ENCODE measurements around the gene KRT79. TPM values are rescaled to one million over a fixed set of nuclear protein-coding genes. Genes with fewer than 3 reads are reported as not detected.

Gene KRT79
- polyA plus RNA-seq, 1 donor, result not detected

- 29% methylated on average over 1 of the region's 4 CpGs for WGBS (ENCODE audit: insufficient coverage, low lambda C conversion rate)
- Histone ChIP-seq H3K4me1 (ENCODE audit: control insufficient read depth, insufficient read depth, low read length) (peaks cover 43% of the 10 kb centered on the region), H3K27ac (ENCODE audit: low read length) (peak overlapping the region; percentile 69), H3K9me3 (ENCODE audit: control insufficient read depth, low read depth, low read length) (no peaks in the 10 kb centered on the region), H3K4me3 (ENCODE audit: low read length) (peak overlapping the region; percentile 60), H3K27me3 (ENCODE audit: control insufficient read depth, insufficient read depth, low read length) (no peaks in the 10 kb centered on the region), H3K36me3 (ENCODE audit: control insufficient read depth, insufficient read depth, low read length) (no peaks in the 10 kb centered on the region)
- peak in 1 of 2 donors; percentile 76 for DNase-seq
Measured at GRCh38 chr12:52873513-52873831, 39.4 kb upstream of the KRT79 start.

GRCh38 chr12:52872644-52873389 is 38.7 kb upstream of the KRT79 start:
- DNase-seq, result peak; percentile 56 to 82
- Histone ChIP-seq H3K9me3 (ENCODE audit: control insufficient read depth, low read depth, low read length) (no peaks in the 10 kb centered on the region), H3K4me3 (ENCODE audit: low read length) (no peak overlapping the region), H3K27ac (ENCODE audit: low read length) (peak overlapping the region; percentile 69), H3K36me3 (ENCODE audit: control insufficient read depth, insufficient read depth, low read length) (no peaks in the 10 kb centered on the region), H3K4me1 (ENCODE audit: control insufficient read depth, insufficient read depth, low read length) (peaks cover 39% of the 10 kb centered on the region), H3K27me3 (ENCODE audit: control insufficient read depth, insufficient read depth, low read length) (no peaks in the 10 kb centered on the region)
- no CpG with 5 or more reads among the region's 13 CpGs for WGBS (ENCODE audit: insufficient coverage, low lambda C conversion rate)

GRCh38 chr12:52871291-52872039 is 37.4 kb upstream of the KRT79 start:
- no peak overlapping the region for H3K27ac ChIP-seq (ENCODE audit: low read length)
- no peaks in the 10 kb centered on the region for H3K27me3 ChIP-seq (ENCODE audit: control insufficient read depth, insufficient read depth, low read length)
- no peaks in the 10 kb centered on the region for H3K36me3 ChIP-seq (ENCODE audit: control insufficient read depth, insufficient read depth, low read length)
- peak in 1 of 2 donors; percentile 33 for DNase-seq
- no peak overlapping the region for H3K4me3 ChIP-seq (ENCODE audit: low read length)
- no CpG with 5 or more reads among the region's 9 CpGs for WGBS (ENCODE audit: insufficient coverage, low lambda C conversion rate)
- H3K9me3 ChIP-seq (ENCODE audit: control insufficient read depth, low read depth, low read length), result no peaks in the 10 kb centered on the region
- peaks cover 33% of the 10 kb centered on the region for H3K4me1 ChIP-seq (ENCODE audit: control insufficient read depth, insufficient read depth, low read length)

GRCh38 chr12:52870361-52871290 is 36.5 kb upstream of the KRT79 start:
- H3K4me1 ChIP-seq (ENCODE audit: control insufficient read depth, insufficient read depth, low read length), result peaks cover 33% of the 10 kb centered on the region
- no CpG with 5 or more reads among the region's 14 CpGs for WGBS (ENCODE audit: insufficient coverage, low lambda C conversion rate)
- H3K36me3 ChIP-seq (ENCODE audit: control insufficient read depth, insufficient read depth, low read length), result no peaks in the 10 kb centered on the region
- H3K27me3 ChIP-seq (ENCODE audit: control insufficient read depth, insufficient read depth, low read length), result no peaks in the 10 kb centered on the region
- H3K27ac ChIP-seq (ENCODE audit: low read length), result no peak overlapping the region
- peak; percentile 58 to 72 for DNase-seq
- H3K9me3 ChIP-seq (ENCODE audit: control insufficient read depth, low read depth, low read length), result no peaks in the 10 kb centered on the region
- no peak overlapping the region for H3K4me3 ChIP-seq (ENCODE audit: low read length)

GRCh38 chr12:52867642-52868041 is 33.5 kb upstream of the KRT79 start:
- WGBS (ENCODE audit: insufficient coverage, low lambda C conversion rate), result no CpG with 5 or more reads among the region's 9 CpGs
- Histone ChIP-seq H3K9me3 (ENCODE audit: control insufficient read depth, low read depth, low read length) (no peaks in the 10 kb centered on the region), H3K36me3 (ENCODE audit: control insufficient read depth, insufficient read depth, low read length) (no peaks in the 10 kb centered on the region), H3K27ac (ENCODE audit: low read length) (no peak overlapping the region), H3K4me3 (ENCODE audit: low read length) (no peak overlapping the region), H3K4me1 (ENCODE audit: control insufficient read depth, insufficient read depth, low read length) (peaks cover 11% of the 10 kb centered on the region), H3K27me3 (ENCODE audit: control insufficient read depth, insufficient read depth, low read length) (no peaks in the 10 kb centered on the region)
- peak in 1 of 2 donors; percentile 37 for DNase-seq

GRCh38 chr12:52867152-52867551 is 33.0 kb upstream of the KRT79 start:
- no peaks in the 10 kb centered on the region for H3K27me3 ChIP-seq (ENCODE audit: control insufficient read depth, insufficient read depth, low read length)
- H3K27ac ChIP-seq (ENCODE audit: low read length), result no peak overlapping the region
- peaks cover 6% of the 10 kb centered on the region for H3K4me1 ChIP-seq (ENCODE audit: control insufficient read depth, insufficient read depth, low read length)
- H3K9me3 ChIP-seq (ENCODE audit: control insufficient read depth, low read depth, low read length), result no peaks in the 10 kb centered on the region
- DNase-seq, result no peak
- H3K4me3 ChIP-seq (ENCODE audit: low read length), result no peak overlapping the region
- whole genome bisulfite sequencing (ENCODE audit: insufficient coverage, low lambda C conversion rate), result 80% methylated on average over 1 of the region's 5 CpGs
- no peaks in the 10 kb centered on the region for H3K36me3 ChIP-seq (ENCODE audit: control insufficient read depth, insufficient read depth, low read length)

GRCh38 chr12:52865090-52865944 is 31.2 kb upstream of the KRT79 start:
- no peak overlapping the region for H3K4me3 ChIP-seq (ENCODE audit: low read length)
- H3K27me3 ChIP-seq (ENCODE audit: control insufficient read depth, insufficient read depth, low read length), result no peaks in the 10 kb centered on the region
- no peaks in the 10 kb centered on the region for H3K9me3 ChIP-seq (ENCODE audit: control insufficient read depth, low read depth, low read length)
- no peaks in the 10 kb centered on the region for H3K36me3 ChIP-seq (ENCODE audit: control insufficient read depth, insufficient read depth, low read length)
- no peak overlapping the region for H3K27ac ChIP-seq (ENCODE audit: low read length)
- no CpG with 5 or more reads among the region's 10 CpGs for WGBS (ENCODE audit: insufficient coverage, low lambda C conversion rate)
- peaks cover 7% of the 10 kb centered on the region for H3K4me1 ChIP-seq (ENCODE audit: control insufficient read depth, insufficient read depth, low read length)
- DNase-seq, result peak; percentile 76 to 84

GRCh38 chr12:52862023-52862422 is 27.9 kb upstream of the KRT79 start:
- Histone ChIP-seq H3K27me3 (ENCODE audit: control insufficient read depth, insufficient read depth, low read length) (no peaks in the 10 kb centered on the region), H3K4me1 (ENCODE audit: control insufficient read depth, insufficient read depth, low read length) (peaks cover 14% of the 10 kb centered on the region), H3K36me3 (ENCODE audit: control insufficient read depth, insufficient read depth, low read length) (no peaks in the 10 kb centered on the region), H3K27ac (ENCODE audit: low read length) (no peak overlapping the region), H3K4me3 (ENCODE audit: low read length) (no peak overlapping the region), H3K9me3 (ENCODE audit: control insufficient read depth, low read depth, low read length) (no peaks in the 10 kb centered on the region)
- WGBS (ENCODE audit: insufficient coverage, low lambda C conversion rate), result no CpG with 5 or more reads among the region's 2 CpGs
- no peak for DNase-seq

- H3K36me3 ChIP-seq (ENCODE audit: control insufficient read depth, insufficient read depth, low read length), result no peaks in the 10 kb centered on the region
- H3K4me1 ChIP-seq (ENCODE audit: control insufficient read depth, insufficient read depth, low read length), result peaks cover 14% of the 10 kb centered on the region
- H3K27me3 ChIP-seq (ENCODE audit: control insufficient read depth, insufficient read depth, low read length), result no peaks in the 10 kb centered on the region
- H3K27ac ChIP-seq (ENCODE audit: low read length), result no peak overlapping the region
- H3K4me3 ChIP-seq (ENCODE audit: low read length), result no peak overlapping the region
- DNase-seq, result no peak
- 100% methylated on average over 1 of the region's 7 CpGs for WGBS (ENCODE audit: insufficient coverage, low lambda C conversion rate)
- H3K9me3 ChIP-seq (ENCODE audit: control insufficient read depth, low read depth, low read length), result no peaks in the 10 kb centered on the region
Measured at GRCh38 chr12:52861511-52861910, 27.4 kb upstream of the KRT79 start.

Data from large intestine (tissue), 3 donors.